HepG2 (cell line): ENCODE data around the gene BLOC1S2.

Experiments
- AKAP8 ChIP-seq: sonication (generic); formaldehyde crosslinking; IDR thresholded peaks from 2 replicates; pipeline ENCODE4 v1.5.1; 2020; ENCODE audit warnings: mild to moderate bottlenecking, missing genetic modification reagents
- CTCF ChIP-seq: sonication (generic); formaldehyde crosslinking; IDR thresholded peaks from 2 replicates; pipeline ENCODE4 v1.5.0; 2020; ENCODE audit warnings: mild to moderate bottlenecking, missing genetic modification reagents, moderate library complexity
- GPBP1L1 ChIP-seq: sonication (generic); formaldehyde crosslinking; IDR thresholded peaks from 2 replicates; pipeline ENCODE4 v1.5.0; 2020; ENCODE audit warnings: mild to moderate bottlenecking, missing genetic modification reagents
- HDAC2 ChIP-seq: sonication (generic); formaldehyde crosslinking; IDR thresholded peaks from 2 replicates; pipeline ENCODE4 v1.4.0; 2020; ENCODE audit warnings: missing genetic modification reagents
- HDAC6 ChIP-seq: fragments of 200-600 bp; sonication (generic); IDR thresholded peaks from 2 replicates; pipeline ENCODE4 v1.7.0; 2017; ENCODE audit warnings: mild to moderate bottlenecking, antibody characterized with exemption, low read length, low read depth
- NFIB ChIP-seq: sonication (generic); formaldehyde crosslinking; IDR thresholded peaks from 2 replicates; pipeline ENCODE4 v1.9.0; 2021; ENCODE audit warnings: missing genetic modification reagents, mild to moderate bottlenecking, borderline replicate concordance
- ZBTB21 ChIP-seq: sonication (generic); formaldehyde crosslinking; IDR thresholded peaks from 2 replicates; pipeline ENCODE4 v1.4.0; 2020; ENCODE audit warnings: missing genetic modification reagents
- ZNF12 ChIP-seq: sonication (generic); formaldehyde crosslinking; IDR thresholded peaks from 2 replicates; pipeline ENCODE4 v1.5.0; 2020; ENCODE audit warnings: missing genetic modification reagents

- TF ChIP-seq AKAP8 (CRISPR knock-in tag): no peak
- TF ChIP-seq GPBP1L1: no peak
- no peak for TF ChIP-seq ZBTB21 (CRISPR knock-in tag)
- TF ChIP-seq ZNF12 (CRISPR knock-in tag): no peak
- no peak for TF ChIP-seq HDAC6
- TF ChIP-seq CTCF (CRISPR knock-in tag): no peak
- no peak for TF ChIP-seq NFIB (CRISPR knock-in tag)
- no peak for TF ChIP-seq HDAC2
These were observed 54.4 kb downstream of the BLOC1S2 start for GRCh38 chr10:100232101-100232500.
